Measurements from ENCODE around the gene EME2.

- TF ChIP-seq EZH2 (IDR thresholded peaks at IDR 0.05; ENCODE audit: borderline replicate concordance, low read length) (no peak), CTCF (conservative IDR thresholded peaks at IDR 0.05 in 1 of 2, IDR thresholded peaks at IDR 0.05 in 1 of 2; ENCODE audit: extremely low read depth in 1 of 2, insufficient read depth in 1 of 2, low read depth in 1 of 2, low read length in 2 of 2) (no peak)
These were observed 48.3 kb downstream of the EME2 start for GRCh38 chr16:1820946-1821290.
